GM12878 (cell line): ENCODE results near the gene DSG4. TPM values are rescaled to one million over a fixed set of nuclear protein-coding genes. Genes with fewer than 3 reads are reported as not detected.

ENCODE experiments used
- ATAC-seq: fragments of 200-7000 bp; cut with Tn5 transposase; 3 replicates; pipeline ENCODE4 v1.9.1; 2020; ENCODE audit warnings: mild to moderate bottlenecking, moderate library complexity
- BruUV-seq: library from RNA; stranded (reverse); fragments of 400-500 nt; replicated peaks from 2 replicates; lab custom pipeline; 2021; lab: Mats Ljungman, UMichigan
- CTCF ChIA-PET: fragments of 300-600 bp; sonication (Branson Sonifier 250); formaldehyde crosslinking; extraction: SDS; loops from one replicate; lab custom pipeline; 2021; ENCODE audit warnings: inconsistent platforms; lab: Yijun Ruan, JAX
- POLR2A ChIA-PET: fragments of 350-600 bp; formaldehyde crosslinking; extraction: SDS; loops from one replicate; lab custom pipeline; 2021; ENCODE audit warnings: inconsistent platforms; lab: Charles Lee
- RAD21 ChIA-PET: fragments of 300-600 bp; sonication (Branson Sonifier 250); formaldehyde crosslinking; loops from one replicate; lab custom pipeline; 2023; ENCODE audit warnings: antibody characterized with exemption; ENCODE audit not compliant: unreplicated experiment; lab: Charles Lee
- SMC1A ChIA-PET: fragments of 300-600 bp; sonication (Branson Sonifier 250); formaldehyde crosslinking; loops from one replicate; lab custom pipeline; 2023; ENCODE audit not compliant: unreplicated experiment, uncharacterized antibody; lab: Charles Lee
- DNase-seq: peaks from one replicate; pipeline ENCODE4 v3.0.0-alpha.2; 2011; ENCODE audit warnings: low read depth, low spot score
- FAIRE-seq: peaks from 3 replicates; lab custom pipeline; 2011; peaks lifted over from hg19 to GRCh38; lab: Jason Lieb, UNC
- H2AFZ ChIP-seq: 2 replicates; pipeline ENCODE4 v1.6.0; 2011; ENCODE audit warnings: low read depth, low read length, control low read depth; ENCODE audit not compliant: control insufficient read depth
- H3K27ac ChIP-seq: 2 replicates; pipeline ENCODE4 v1.5.1; 2011; ENCODE audit warnings: control low read depth; ENCODE audit not compliant: control insufficient read depth, insufficient read depth
- H3K27me3 ChIP-seq, 2 experiments: replicated peaks in 1 of 2; 2 replicates each; pipeline versions ENCODE4 v1.6.0 to v1.6.1; 2011; ENCODE audit warnings: low read length in 1 of 2; ENCODE audit not compliant: control insufficient read depth in 2 of 2, insufficient read depth in 2 of 2
- H3K36me3 ChIP-seq, 2 experiments: 2 replicates each; pipeline ENCODE4 v1.5.1; 2011; ENCODE audit warnings: low read length in 1 of 2; ENCODE audit not compliant: control insufficient read depth in 2 of 2, insufficient read depth in 2 of 2
- H3K4me1 ChIP-seq: 2 replicates; pipeline ENCODE4 v1.6.1; 2011; ENCODE audit warnings: mild to moderate bottlenecking, low read length, moderate library complexity, mixed read lengths; ENCODE audit not compliant: control insufficient read depth, insufficient read depth
- H3K4me2 ChIP-seq: 2 replicates; pipeline ENCODE4 v1.6.0; 2011; ENCODE audit warnings: control low read depth; ENCODE audit not compliant: control insufficient read depth, insufficient read depth
- H3K4me3 ChIP-seq: fragments of 200-600 bp; sonication (generic); 2 replicates; pipeline ENCODE4 v1.5.1; 2016
- H3K79me2 ChIP-seq: 2 replicates; pipeline ENCODE4 v1.6.0; 2011; ENCODE audit warnings: low read length; ENCODE audit not compliant: control insufficient read depth, insufficient read depth
- H3K9ac ChIP-seq: 2 replicates; pipeline ENCODE4 v1.8.0; 2011; ENCODE audit warnings: low read length, control low read depth, mixed read lengths; ENCODE audit not compliant: control insufficient read depth, insufficient read depth
- H3K9me3 ChIP-seq: replicated peaks from 3 replicates; pipeline ENCODE4 v1.5.1; 2011; ENCODE audit warnings: mild to moderate bottlenecking, low read length; ENCODE audit not compliant: control insufficient read depth, insufficient read depth
- H4K20me1 ChIP-seq: 2 replicates; pipeline ENCODE4 v1.6.0; 2011; ENCODE audit not compliant: control insufficient read depth, insufficient read depth
- ASH2L ChIP-seq: fragments of 300-600, 200-600 bp; sonication (generic); IDR thresholded peaks from 2 replicates; pipeline ENCODE4 v1.6.1; 2017; ENCODE audit warnings: low read depth, mild to moderate bottlenecking, borderline replicate concordance
- ATF2 ChIP-seq: IDR thresholded peaks from 2 replicates; pipeline ENCODE4 v1.6.1; 2012; ENCODE audit warnings: low read length, inconsistent platforms
- BCL11A ChIP-seq: IDR thresholded peaks from 2 replicates; pipeline ENCODE4 v1.6.1; 2011; ENCODE audit warnings: low read depth, low read length
- BCL3 ChIP-seq: IDR thresholded peaks from 2 replicates; pipeline ENCODE4 v1.6.1; 2011; ENCODE audit warnings: borderline replicate concordance, low read depth, mild to moderate bottlenecking, moderate library complexity, low read length; ENCODE audit not compliant: insufficient read depth, poor library complexity, severe bottlenecking
- CHD1 ChIP-seq: IDR thresholded peaks from 2 replicates; pipeline ENCODE4 v1.6.1; 2012; ENCODE audit warnings: low read depth, low read length, improper control_type of control experiment
- E4F1 ChIP-seq: fragments of 450-650 bp; IDR thresholded peaks from 2 replicates; pipeline ENCODE4 v1.6.1; 2018; ENCODE audit warnings: borderline replicate concordance, mild to moderate bottlenecking; ENCODE audit not compliant: partially characterized antibody
- FOXM1 ChIP-seq: IDR thresholded peaks from 2 replicates; pipeline ENCODE4 v1.6.1; 2012; ENCODE audit warnings: low read depth, mild to moderate bottlenecking, inconsistent platforms, low read length, moderate library complexity
- LARP7 ChIP-seq: fragments of 450-650 bp; IDR thresholded peaks from 2 replicates; pipeline ENCODE4 v1.6.1; 2017; ENCODE audit warnings: mild to moderate bottlenecking
- MLLT1 ChIP-seq: fragments of 450-650 bp; IDR thresholded peaks from 2 replicates; pipeline ENCODE4 v1.6.1; 2016; ENCODE audit warnings: mild to moderate bottlenecking
- NFIC ChIP-seq: IDR thresholded peaks from 2 replicates; pipeline ENCODE4 v1.6.1; 2012; ENCODE audit warnings: low read depth, mild to moderate bottlenecking, inconsistent platforms, low read length, moderate library complexity
- SIX5 ChIP-seq: IDR thresholded peaks from 2 replicates; pipeline ENCODE4 v1.6.1; 2011; ENCODE audit warnings: mild to moderate bottlenecking, low read depth, low read length, moderate library complexity; ENCODE audit not compliant: severe bottlenecking
- SMAD5 ChIP-seq: IDR thresholded peaks from 2 replicates; pipeline ENCODE4 v1.6.1; 2016; ENCODE audit warnings: antibody characterized with exemption, low read depth
- WRNIP1 ChIP-seq: IDR thresholded peaks from 2 replicates; pipeline ENCODE4 v1.6.1; 2011; ENCODE audit warnings: low read depth, low read length, improper control_type of control experiment, borderline replicate concordance
- YY1 ChIP-seq: IDR thresholded peaks from 2 replicates; pipeline ENCODE4 v1.6.1; 2011; ENCODE audit warnings: low read depth, mild to moderate bottlenecking, low read length
- ZBED1 ChIP-seq: IDR thresholded peaks from 2 replicates; pipeline ENCODE4 v1.6.1; 2016; ENCODE audit warnings: borderline replicate concordance
- ZSCAN29 ChIP-seq: fragments of 450-650 bp; IDR thresholded peaks from 2 replicates; pipeline ENCODE4 v1.6.1; 2017; ENCODE audit warnings: mild to moderate bottlenecking, moderate library complexity
- WGBS: methylation state at CpG from one replicate; pipeline ENCODE4 v1.1.6; 2016; ENCODE audit warnings: low lambda C conversion rate; ENCODE audit not compliant: insufficient replicate concordance, insufficient coverage; ENCODE audit errors: missing lambda C conversion rate; 5-methylcytosine and 5-hydroxymethylcytosine counted together
- in situ Hi-C: fragments of 300-500 bp; cut with MboI; formaldehyde crosslinking; loops from 9 replicates; pipeline ENCODE4 v1.14.3; 2018; ENCODE audit warnings: mixed read lengths
- intact Hi-C: fragments of 100-400 bp; cut with micrococcal nuclease; formaldehyde crosslinking; loops from one replicate; pipeline ENCODE4 v1.14.2; 2022; ENCODE audit not compliant: unreplicated experiment
- polyA plus RNA-seq, 11 experiments: library from polyadenylated mRNA; depleted of rRNA in 4 of 11; unstranded in 6 of 11; stranded (reverse) in 5 of 11; fragments of >200 nt; fragmentation: Nextera tagmentation in 4 of 11; fragmentation: Illumina TruSeq in 1 of 11; extraction: Ambion mirVana in 4 of 11; extraction: Trizol in 1 of 11; gene quantifications; 1 replicate in 1 of 11; 2 replicates in 10 of 11; pipeline versions ENCODE4 v1.2.1 to v1.2.3, GENCODE V29; 2011 to 2016; ENCODE audit warnings: inconsistent platforms in 2 of 11, missing spikeins in 2 of 11, low read depth in 1 of 11
- total RNA-seq, 4 experiments: library from RNA; depleted of rRNA in 3 of 4; stranded (reverse); fragments of >200 nt in 3 of 4; fragmentation: Illumina TruSeq in 1 of 4; extraction: Trizol in 1 of 4; gene quantifications; 2 replicates each; pipeline versions ENCODE4 v1.2.1 to v1.2.3, GENCODE V29; 2013 to 2021

Gene DSG4
- total and polyA plus RNA-seq, 10 of the 15 experiments (the other 5 are each of a cell fraction or from before 2014, with no cell fraction given): 0.07 to 0.59 (median 0.17) TPM; not detected in 1

- no peak for TF ChIP-seq E4F1
These were observed 60.2 kb downstream of the DSG4 start (continued) for GRCh38 chr18:31436825-31437224.

- Histone ChIP-seq H3K79me2 (no peaks in the 10 kb centered on the region), H3K9me3 (no peaks in the 10 kb centered on the region), H4K20me1 (no peaks in the 10 kb centered on the region), H3K27ac (no peak overlapping the region), H3K4me3 (no peak overlapping the region), H3K27me3 (no peaks in the 10 kb centered on the region; a peak in 2 of 4 replicates), H3K9ac (no peak overlapping the region), H2AFZ (no peak overlapping the region), H3K4me1 (no peaks in the 10 kb centered on the region), H3K36me3 (no peaks in the 10 kb centered on the region), H3K4me2 (no peak overlapping the region)
- ChIA-PET RAD21 (interaction anchor here (1.2 to 1.3 kb wide), 3 partner anchors 14 to 62 kb away, joined by 3 to 4 read pairs (median 3); no protein-coding TSS in a partner anchor), CTCF (interaction anchor here (1.6 to 3.0 kb wide), 2 partner anchors 9 to 13 kb away, joined by 4 to 17 read pairs; no protein-coding TSS in a partner anchor), SMC1A (interaction anchor here (1.1 to 2.8 kb wide), 4 partner anchors 9 to 125 kb away, joined by 3 to 12 read pairs (median 5); no protein-coding TSS in a partner anchor), POLR2A (no interaction called here)
- WGBS: 3% methylated on average over 2 of the region's 2 CpGs
- FAIRE-seq (no peak), ATAC-seq (peak; percentile 84), DNase-seq (no peak)
- intact Hi-C loops (no loop called here), in situ Hi-C loops (no loop called here)
- BruUV-seq: no TSS peak
- TF ChIP-seq MLLT1 (no peak), FOXM1 (peak; percentile 67; the same call in 1 of the 2 replicates), SMAD5 (no peak), ASH2L (no peak), BCL11A (peak; percentile 72; the same call in 1 of the 2 replicates), LARP7 (no peak), ZBED1 (0 out of 2 replicates have a peak, but pooled peaks have one; percentile 38), YY1 (peak; percentile 65; the same call in 1 of the 2 replicates), WRNIP1 (no peak), ZSCAN29 (no peak), NFIC (peak; percentile 83), BCL3 (peak; percentile 73), SIX5 (no peak), ATF2 (peak; percentile 68), CHD1 (no peak)
These were observed 61.8 kb downstream of the DSG4 start for GRCh38 chr18:31438402-31438801.
